Islet precursor cell (in vitro differentiated cells): ENCODE data around the gene PCYT2.

ENCODE experiments used
- DNase-seq: peaks from one replicate; pipeline ENCODE4 v3.0.0-alpha.2; 2018

PCYT2 gene

GRCh38 chr17:81942167-81942553, 31.0 kb upstream of the PCYT2 start:
- DNase-seq = no peak

- DNase-seq = no peak
Measured at GRCh38 chr17:81941484-81942166, 30.4 kb upstream of the PCYT2 start.

GRCh38 chr17:81940538-81941483, 29.6 kb upstream of the PCYT2 start:
- DNase-seq = no peak

- DNase-seq = no peak
Measured at GRCh38 chr17:81939881-81940385, 28.7 kb upstream of the PCYT2 start.

- DNase-seq = no peak
Measured at GRCh38 chr17:81939218-81939617, 28.0 kb upstream of the PCYT2 start.

- no peak for DNase-seq
Measured at GRCh38 chr17:81935709-81936084, 24.5 kb upstream of the PCYT2 start.

- no peak for DNase-seq
Measured at GRCh38 chr17:81934850-81935708, 23.9 kb upstream of the PCYT2 start.

GRCh38 chr17:81934098-81934757, 23.0 kb upstream of the PCYT2 start:
- DNase-seq = no peak

GRCh38 chr17:81933178-81933699, 22.0 kb upstream of the PCYT2 start:
- no peak for DNase-seq

GRCh38 chr17:81932333-81932983, 21.3 kb upstream of the PCYT2 start:
- DNase-seq = no peak

GRCh38 chr17:81931557-81932332, 20.5 kb upstream of the PCYT2 start:
- DNase-seq = no peak

- DNase-seq = no peak
Measured at GRCh38 chr17:81931189-81931556, 20.0 kb upstream of the PCYT2 start.

- DNase-seq = no peak
Measured at GRCh38 chr17:81930142-81931125, 19.2 kb upstream of the PCYT2 start.

GRCh38 chr17:81929253-81930141, 18.3 kb upstream of the PCYT2 start:
- DNase-seq = no peak

GRCh38 chr17:81928544-81929252, 17.5 kb upstream of the PCYT2 start:
- no peak for DNase-seq

- peak; percentile 98 for DNase-seq
Measured at GRCh38 chr17:81927653-81928543, 16.7 kb upstream of the PCYT2 start, which contains the start of gene MAFG. Gene MAFG (minus strand): TSS chr17:81927735. CDS start chr17:81923185, 4,550 bp downstream.
